Measurements from ENCODE around the gene UAP1. TPM values are rescaled to one million over a fixed set of nuclear protein-coding genes. Genes with fewer than 3 reads are reported as not detected.
"Not testable (repeated sequence)": the region's sequence is repeated elsewhere in the genome, so short reads cannot be mapped to it uniquely, and the experiment has no call there.

Gene UAP1
- total RNA-seq, 1 experiment from 2014 or later = 39.8 TPM

GRCh38 chr1:162590686-162591085 lies 29.2 kb downstream of the UAP1 start:
- POLR2A ChIA-PET (ENCODE audit: unreplicated experiment) = no interaction called here
- CTCF ChIA-PET = no interaction called here

GRCh38 chr1:162596514-162597170 lies 35.1 kb downstream of the UAP1 start:
- 0 out of 2 replicates have a peak, but pooled peaks cover 15% of the 10 kb centered on the region for H3K36me3 ChIP-seq (ENCODE audit: low read depth)
- no peaks in the 10 kb centered on the region for H3K27me3 ChIP-seq (ENCODE audit: insufficient read depth, low read depth)
- ChIA-PET CTCF (interaction anchor here (0.6 kb wide), 1 partner anchor 221 kb away, joined by 7 read pairs; no protein-coding TSS in a partner anchor), POLR2A (ENCODE audit: unreplicated experiment) (no interaction called here)
- H3K9me3 ChIP-seq (ENCODE audit: insufficient read depth, low read depth) = no peaks in the 10 kb centered on the region
- no TSS peak for BruUV-seq (replicated peaks)
- no peak overlapping the region for H2AFZ ChIP-seq
- H3F3A ChIP-seq (ENCODE audit: insufficient read depth, low read depth) = no peaks in the 10 kb centered on the region
- no peak overlapping the region for H3K4me3 ChIP-seq
- H4K20me1 ChIP-seq (ENCODE audit: insufficient read depth) = no peaks in the 10 kb centered on the region
- H3K9me2 ChIP-seq (ENCODE audit: insufficient read depth) = no peaks in the 10 kb centered on the region
- H3K27ac ChIP-seq = no peak overlapping the region
- intact Hi-C loops (cut with micrococcal nuclease; ENCODE audit: unreplicated experiment) = no loop called here
- no peak for TF ChIP-seq EZH2 (IDR thresholded peaks at IDR 0.05; ENCODE audit: low read depth)
- TF ChIP-seq, protein P1, sequence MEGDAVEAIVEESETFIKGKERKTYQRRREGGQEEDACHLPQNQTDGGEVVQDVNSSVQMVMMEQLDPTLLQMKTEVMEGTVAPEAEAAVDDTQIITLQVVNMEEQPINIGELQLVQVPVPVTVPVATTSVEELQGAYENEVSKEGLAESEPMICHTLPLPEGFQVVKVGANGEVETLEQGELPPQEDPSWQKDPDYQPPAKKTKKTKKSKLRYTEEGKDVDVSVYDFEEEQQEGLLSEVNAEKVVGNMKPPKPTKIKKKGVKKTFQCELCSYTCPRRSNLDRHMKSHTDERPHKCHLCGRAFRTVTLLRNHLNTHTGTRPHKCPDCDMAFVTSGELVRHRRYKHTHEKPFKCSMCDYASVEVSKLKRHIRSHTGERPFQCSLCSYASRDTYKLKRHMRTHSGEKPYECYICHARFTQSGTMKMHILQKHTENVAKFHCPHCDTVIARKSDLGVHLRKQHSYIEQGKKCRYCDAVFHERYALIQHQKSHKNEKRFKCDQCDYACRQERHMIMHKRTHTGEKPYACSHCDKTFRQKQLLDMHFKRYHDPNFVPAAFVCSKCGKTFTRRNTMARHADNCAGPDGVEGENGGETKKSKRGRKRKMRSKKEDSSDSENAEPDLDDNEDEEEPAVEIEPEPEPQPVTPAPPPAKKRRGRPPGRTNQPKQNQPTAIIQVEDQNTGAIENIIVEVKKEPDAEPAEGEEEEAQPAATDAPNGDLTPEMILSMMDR (conservative IDR thresholded peaks at IDR 0.05) = no peak
- DNase-seq = no peak
- no peaks in the 10 kb centered on the region for H3K79me2 ChIP-seq (ENCODE audit: low read depth)
- H3K4me2 ChIP-seq = no peak overlapping the region
- H3K4me1 ChIP-seq (replicated peaks; ENCODE audit: insufficient read depth) = no peaks in the 10 kb centered on the region

More at GRCh38 chr1:162590686-162591085, 29.2 kb downstream of the UAP1 start:
- no peak for DNase-seq
- no peak overlapping the region for H3K4me3 ChIP-seq
- no peaks in the 10 kb centered on the region for H3K9me2 ChIP-seq (ENCODE audit: insufficient read depth)
- no peak overlapping the region for H3K27ac ChIP-seq
- no peaks in the 10 kb centered on the region for H3K9me3 ChIP-seq (ENCODE audit: insufficient read depth, low read depth)
- no peak overlapping the region for H2AFZ ChIP-seq
- no TSS peak for BruUV-seq (replicated peaks)
- H3K27me3 ChIP-seq (ENCODE audit: insufficient read depth, low read depth) = no peaks in the 10 kb centered on the region
- H3K4me2 ChIP-seq = no peak overlapping the region
- no peaks in the 10 kb centered on the region for H3K4me1 ChIP-seq (replicated peaks; ENCODE audit: insufficient read depth)
- 0 out of 2 replicates have a peak, but pooled peaks cover 3% of the 10 kb centered on the region for H4K20me1 ChIP-seq (ENCODE audit: insufficient read depth)
- TF ChIP-seq, protein P1 (conservative IDR thresholded peaks at IDR 0.05) = no peak
- TF ChIP-seq EZH2 (IDR thresholded peaks at IDR 0.05; ENCODE audit: low read depth) = no peak
- H3K36me3 ChIP-seq (ENCODE audit: low read depth) = peaks cover 15% of the 10 kb centered on the region
- H3K79me2 ChIP-seq (ENCODE audit: low read depth) = no peaks in the 10 kb centered on the region
- no peaks in the 10 kb centered on the region; the same call in 1 of the 2 replicates for H3F3A ChIP-seq (ENCODE audit: insufficient read depth, low read depth)
- intact Hi-C loops (cut with micrococcal nuclease; ENCODE audit: unreplicated experiment) = no loop called here

- no TSS peak for BruUV-seq (replicated peaks)
- POLR2A ChIA-PET (ENCODE audit: unreplicated experiment) = no interaction called here
These were observed 37.9 kb downstream of the UAP1 start for GRCh38 chr1:162599451-162599850.

GRCh38 chr1:162603117-162603516 lies 41.6 kb downstream of the UAP1 start:
- 0 out of 2 replicates have a peak, but pooled peaks cover 15% of the 10 kb centered on the region for H3K36me3 ChIP-seq (ENCODE audit: low read depth)
- H3K79me2 ChIP-seq (ENCODE audit: low read depth); H3K4me2 ChIP-seq; CTCF ChIA-PET; H3K27ac ChIP-seq; H3K9me3 ChIP-seq (ENCODE audit: insufficient read depth, low read depth); BruUV-seq (replicated peaks); DNase-seq; H3F3A ChIP-seq (ENCODE audit: insufficient read depth, low read depth); H4K20me1 ChIP-seq (ENCODE audit: insufficient read depth); H3K27me3 ChIP-seq (ENCODE audit: insufficient read depth, low read depth); POLR2A ChIA-PET (ENCODE audit: unreplicated experiment); H3K4me3 ChIP-seq; H2AFZ ChIP-seq; H3K9me2 ChIP-seq (ENCODE audit: insufficient read depth); intact Hi-C loops (cut with micrococcal nuclease; ENCODE audit: unreplicated experiment); H3K4me1 ChIP-seq (replicated peaks; ENCODE audit: insufficient read depth): not testable (repeated sequence)

More at GRCh38 chr1:162599451-162599850, 37.9 kb downstream of the UAP1 start:
- 0 out of 2 replicates have a peak, but pooled peaks cover 15% of the 10 kb centered on the region for H3K36me3 ChIP-seq (ENCODE audit: low read depth)
- no peaks in the 10 kb centered on the region for H4K20me1 ChIP-seq (ENCODE audit: insufficient read depth)
- no peak overlapping the region for H3K27ac ChIP-seq
- H3K4me1 ChIP-seq (replicated peaks; ENCODE audit: insufficient read depth) = no peaks in the 10 kb centered on the region
- no peaks in the 10 kb centered on the region for H3K79me2 ChIP-seq (ENCODE audit: low read depth)
- no peak overlapping the region for H2AFZ ChIP-seq
- no peaks in the 10 kb centered on the region for H3F3A ChIP-seq (ENCODE audit: insufficient read depth, low read depth)
- DNase-seq = no peak
- intact Hi-C loops (cut with micrococcal nuclease; ENCODE audit: unreplicated experiment) = no loop called here
- no peaks in the 10 kb centered on the region for H3K9me3 ChIP-seq (ENCODE audit: insufficient read depth, low read depth)
- H3K9me2 ChIP-seq (ENCODE audit: insufficient read depth) = no peaks in the 10 kb centered on the region
- H3K27me3 ChIP-seq (ENCODE audit: insufficient read depth, low read depth) = no peaks in the 10 kb centered on the region
- H3K4me2 ChIP-seq = no peak overlapping the region
- CTCF ChIA-PET = no interaction called here
- no peak overlapping the region for H3K4me3 ChIP-seq
- no peak for TF ChIP-seq EZH2 (IDR thresholded peaks at IDR 0.05; ENCODE audit: low read depth)
- TF ChIP-seq, protein P1 (conservative IDR thresholded peaks at IDR 0.05) = no peak

Data from PC-9 (cell line).